Activated CD8-positive, alpha-beta memory T cell treated with anti-CD3 and anti-CD28 coated beads for 36 hours (primary cell): Measurements from ENCODE around the gene GNAL. TPM values are rescaled to one million over a fixed set of nuclear protein-coding genes. Genes with fewer than 3 reads are reported as not detected.
"Not testable (repeated sequence)": the region's sequence is repeated elsewhere in the genome, so short reads cannot be mapped to it uniquely, and the experiment has no call there.

Experiments
- CTCF ChIA-PET: fragments of 350-600 bp; sonication (Branson Sonifier 250); formaldehyde crosslinking; loops from one replicate; lab custom pipeline; 2021; ENCODE audit warnings: antibody characterized with exemption; lab: Charles Lee
- POLR2A ChIA-PET: fragments of 350-600 bp; sonication (Branson Sonifier 250); formaldehyde crosslinking; loops from one replicate; lab custom pipeline; 2021; ENCODE audit warnings: antibody characterized with exemption; lab: Charles Lee
- total RNA-seq, 2 experiments: library from RNA; stranded (reverse); gene quantifications; one replicate each; pipeline ENCODE4 v1.2.3, GENCODE V29; 2021

Gene GNAL
- total RNA-seq, 2 experiments from 2014 or later: 0.15 to 0.17 TPM

GRCh38 chr18:11882636-11883035 is 193.6 kb downstream of the GNAL start:
- ChIA-PET POLR2A (no interaction called here), CTCF (no interaction called here)

GRCh38 chr18:11883153-11883552 is 194.1 kb downstream of the GNAL start:
- ChIA-PET POLR2A (no interaction called here), CTCF (no interaction called here)

- CTCF ChIA-PET: no interaction called here
- POLR2A ChIA-PET: no interaction called here
These were observed 195.4 kb downstream of the GNAL start for GRCh38 chr18:11884396-11885030.

GRCh38 chr18:11885278-11885947 is 196.3 kb downstream of the GNAL start:
- ChIA-PET POLR2A (no interaction called here), CTCF (no interaction called here)

- POLR2A ChIA-PET: no interaction called here
- CTCF ChIA-PET: no interaction called here
These were observed 197.6 kb downstream of the GNAL start for GRCh38 chr18:11886577-11887110.

GRCh38 chr18:11887328-11888128 is 198.5 kb downstream of the GNAL start:
- ChIA-PET POLR2A (interaction anchor here (0.5 kb wide), 1 partner anchor 94 kb away, joined by 6 read pairs; the partner anchor contains the start of gene IMPA2), CTCF (no interaction called here)

GRCh38 chr18:11888726-11889125 is 199.7 kb downstream of the GNAL start:
- CTCF ChIA-PET: no interaction called here
- POLR2A ChIA-PET: no interaction called here

- ChIA-PET CTCF (no interaction called here), POLR2A (no interaction called here)
These were observed 200.2 kb downstream of the GNAL start for GRCh38 chr18:11889284-11889683.

GRCh38 chr18:11891737-11892136 is 202.7 kb downstream of the GNAL start:
- ChIA-PET CTCF (no interaction called here), POLR2A (no interaction called here)

GRCh38 chr18:11892438-11892837 is 203.4 kb downstream of the GNAL start:
- POLR2A ChIA-PET, CTCF ChIA-PET: not testable (repeated sequence)

- CTCF ChIA-PET: no interaction called here
These were observed 208.7 kb downstream of the GNAL start for GRCh38 chr18:11897781-11898180.

GRCh38 chr18:11899063-11899462 is 210.0 kb downstream of the GNAL start:
- CTCF ChIA-PET: no interaction called here
- POLR2A ChIA-PET: no interaction called here

More at GRCh38 chr18:11897781-11898180, 208.7 kb downstream of the GNAL start:
- POLR2A ChIA-PET: no interaction called here

- ChIA-PET CTCF (no interaction called here), POLR2A (no interaction called here)
These were observed 212.9 kb downstream of the GNAL start for GRCh38 chr18:11901826-11902438.

GRCh38 chr18:11902522-11903292 is 213.6 kb downstream of the GNAL start:
- CTCF ChIA-PET: no interaction called here
- POLR2A ChIA-PET: no interaction called here

- POLR2A ChIA-PET: no interaction called here
These were observed 216.5 kb downstream of the GNAL start for GRCh38 chr18:11905613-11906012.

GRCh38 chr18:11906176-11906575 is 217.1 kb downstream of the GNAL start:
- ChIA-PET CTCF (no interaction called here), POLR2A (no interaction called here)

More at GRCh38 chr18:11905613-11906012, 216.5 kb downstream of the GNAL start:
- CTCF ChIA-PET: no interaction called here

- ChIA-PET CTCF (no interaction called here), POLR2A (no interaction called here)
These were observed 218.1 kb downstream of the GNAL start for GRCh38 chr18:11906926-11907874.
